Stomach (tissue), 9 donors: ENCODE data around the gene USP3. TPM values are rescaled to one million over a fixed set of nuclear protein-coding genes. Genes with fewer than 3 reads are reported as not detected.

Source experiments
- DNase-seq, 2 donors: peaks; one replicate each; pipeline versions ENCODE4 v3.0.0 to v3.0.0-alpha.2; 2013 to 2019
- H3K27ac ChIP-seq, 5 donors: fragments of 200-600 bp in 4 of 5; sonication (generic) in 4 of 5; one replicate each; pipeline ENCODE4 v1.5.1; 2013 to 2019; ENCODE audit warnings: mild to moderate bottlenecking in 1 of 5, moderate library complexity in 1 of 5
- H3K27me3 ChIP-seq, 3 donors: fragments of 200-600 bp; sonication (generic); one replicate each; pipeline ENCODE4 v1.5.1; 2017 to 2019; ENCODE audit warnings: mixed run types in 1 of 3
- H3K36me3 ChIP-seq, 4 donors: fragments of 200-600 bp; sonication (generic); 1 replicate in 3 of 4; 2 replicates in 1 of 4; pipeline ENCODE4 v1.5.1; 2016 to 2019
- H3K4me1 ChIP-seq, 4 donors: fragments of 200-600 bp; sonication (generic); one replicate each; pipeline ENCODE4 v1.5.1; 2016 to 2019
- H3K4me3 ChIP-seq, 4 donors: fragments of 200-600 bp; sonication (generic) in 3 of 4; one replicate each; pipeline ENCODE4 v1.5.1; 2016 to 2019; ENCODE audit warnings: mild to moderate bottlenecking in 1 of 4
- H3K9me3 ChIP-seq, 4 donors: fragments of 200-600 bp; sonication (generic); one replicate each; pipeline ENCODE4 v1.5.1; 2016 to 2019
- CTCF ChIP-seq, 7 experiments: fragments of 450-650 bp in 4 of 7; fragments of 200-600 bp in 3 of 7; sonication (generic) in 3 of 7; IDR thresholded peaks; one replicate each; pipeline ENCODE4 v1.5.1; 2016 to 2019; ENCODE audit warnings: antibody characterized with exemption in 7 of 7, control low read depth in 2 of 7, mild to moderate bottlenecking in 1 of 7
- EP300 ChIP-seq: sonication (generic); formaldehyde crosslinking; IDR thresholded peaks from one replicate; pipeline ENCODE4 v1.6.1; 2017; ENCODE audit warnings: antibody characterized with exemption
- POLR2A ChIP-seq, 4 donors: fragments of 450-650 bp; IDR thresholded peaks; one replicate each; pipeline ENCODE4 v1.6.1; 2016; ENCODE audit warnings: antibody characterized with exemption in 4 of 4, control low read depth in 2 of 4, mild to moderate bottlenecking in 1 of 4, moderate library complexity in 1 of 4
- POLR2AphosphoS5 ChIP-seq, 3 donors: sonication (generic); formaldehyde crosslinking; IDR thresholded peaks; one replicate each; pipeline ENCODE4 v1.6.1; 2016; ENCODE audit warnings: antibody characterized with exemption in 3 of 3
- WGBS, 5 donors: extraction: QIAGEN DNeasy Blood & Tissue Kit in 3 of 5; methylation state at CpG; one replicate each; pipeline versions ENCODE4 v1.1.5 to v1.1.7; 2013 to 2018; 5-methylcytosine and 5-hydroxymethylcytosine counted together
- intact Hi-C: fragments of 100-400 bp; cut with DNase I; formaldehyde crosslinking; loops from one replicate; pipeline ENCODE4 v1.15.1; 2023; ENCODE audit warnings: low total_unique reads
- polyA plus RNA-seq, 3 donors: library from polyadenylated mRNA; stranded (reverse); fragments of 200-250 nt; gene quantifications; one replicate each; pipeline ENCODE4 v1.2.3, GENCODE V29; 2013
- total RNA-seq, 5 donors: library from RNA; depleted of rRNA; stranded (reverse); fragments of >200 nt; gene quantifications; one replicate each; pipeline versions ENCODE4 v1.1.0 to v1.2.3, GENCODE V29; 2014 to 2016
- donor health status: healthy with polysubstance abuse.
- donor health status: Bipolar disorder and iron deficiency.
- donor health status: healthy.

Gene USP3
- total and polyA plus RNA-seq, 8 donors: 10.5 to 174 (median 26.5) TPM

GRCh38 chr15:63595688-63596087, 91.3 kb downstream of the USP3 start:
- no peaks in the 10 kb centered on the region for H3K27me3 ChIP-seq
- H3K36me3 ChIP-seq: peaks cover 26 to 45% (median 40%) of the 10 kb centered on the region in 4 donors
- intact Hi-C loops: loop anchor here (10.0 kb wide), 1 partner anchor 101 kb away; no protein-coding TSS in a partner anchor
- no peaks in the 10 kb centered on the region for H3K9me3 ChIP-seq
- WGBS, 5 donors: 78 to 95% (median 82%) methylated on average over 1 of the region's 1 CpG
- H3K4me3 ChIP-seq: no peak overlapping the region
- H3K4me1 ChIP-seq: peaks cover 24 to 62% (median 47%) of the 10 kb centered on the region in 4 donors
- TF ChIP-seq EP300 (no peak), CTCF (IDR thresholded peaks at IDR 0.05) (no peak), POLR2AphosphoS5 (IDR thresholded peaks at IDR 0.05) (no peak), POLR2A (IDR thresholded peaks at IDR 0.05) (no peak)
- DNase-seq: no peak
- H3K27ac ChIP-seq: peak overlapping the region in 4 of 5 donors; percentile 87 to 95 (median 93)

DNA sequence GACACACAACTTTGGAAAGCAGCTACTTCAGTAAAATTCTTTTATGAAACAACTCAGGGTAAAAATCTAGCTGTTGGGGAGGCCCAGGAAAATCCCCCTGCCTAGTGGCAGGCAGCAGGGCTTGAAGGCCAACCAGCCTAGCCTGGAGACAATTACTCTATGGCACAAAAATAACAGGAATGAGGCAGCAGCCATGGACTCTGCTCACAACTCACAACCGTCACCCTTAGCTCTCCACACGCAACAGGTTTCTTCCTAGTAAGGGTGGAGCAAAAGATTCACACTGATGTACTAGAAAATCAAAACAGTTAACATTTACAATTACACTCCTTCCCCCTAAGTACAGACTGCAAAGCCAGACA, 92.3 kb downstream of the USP3 start:
- TF ChIP-seq EP300: peak; percentile 35
- no peak for TF ChIP-seq POLR2AphosphoS5 (IDR thresholded peaks at IDR 0.05)
- WGBS, 5 donors: 38 to 75% (median 66%) methylated on average over 2 of the region's 2 CpGs
- peak overlapping the region in 2 of 4 donors; percentile 69 to 83 for H3K4me3 ChIP-seq
- peaks cover 27 to 69% (median 53%) of the 10 kb centered on the region in 4 donors for H3K4me1 ChIP-seq
- H3K9me3 ChIP-seq: no peaks in the 10 kb centered on the region
- intact Hi-C loops: loop anchor here (10.0 kb wide), 1 partner anchor 102 kb away; no protein-coding TSS in a partner anchor
- peak overlapping the region in 4 of 5 donors; percentile 87 to 95 (median 93) for H3K27ac ChIP-seq
- DNase-seq: no peak
- H3K27me3 ChIP-seq: no peaks in the 10 kb centered on the region
- peaks cover 18 to 35% (median 30%) of the 10 kb centered on the region in 4 donors for H3K36me3 ChIP-seq

DNA sequence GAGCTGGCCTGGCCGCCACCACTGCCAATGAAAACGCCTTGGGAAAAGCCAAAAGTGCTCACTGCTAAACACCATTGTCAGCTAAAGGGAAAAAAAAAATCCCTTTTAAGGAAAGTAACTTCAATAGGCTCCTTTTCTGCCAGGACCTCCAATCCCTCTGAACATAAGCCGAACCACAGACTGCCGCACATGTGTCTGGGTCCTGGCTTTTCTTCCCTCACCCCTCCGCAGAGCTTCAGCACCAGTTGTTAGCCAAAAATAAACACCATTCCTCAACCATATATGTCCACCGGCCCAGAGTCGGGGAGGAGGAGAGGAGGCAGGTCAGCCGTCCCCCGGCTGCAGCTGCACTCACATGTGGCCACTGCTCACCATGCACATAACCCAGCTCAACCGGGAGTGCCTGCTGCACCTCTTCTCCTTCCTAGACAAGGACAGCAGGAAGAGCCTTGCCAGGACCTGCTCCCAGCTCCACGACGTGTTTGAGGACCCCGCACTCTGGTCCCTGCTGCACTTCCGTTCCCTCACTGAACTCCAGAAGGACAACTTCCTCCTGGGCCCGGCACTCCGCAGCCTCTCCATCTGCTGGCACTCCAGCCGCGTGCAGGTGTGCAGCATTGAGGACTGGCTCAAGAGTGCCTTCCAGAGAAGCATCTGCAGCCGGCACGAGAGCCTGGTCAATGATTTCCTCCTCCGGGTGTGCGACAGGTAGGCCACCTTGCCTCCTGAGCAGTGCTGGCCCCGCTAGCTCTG, 92.8 kb downstream of the USP3 start, which contains the start of gene FBXL22:
FBXL22 (plus strand) TSS at position 350 of the 753 bp plus-strand sequence; CDS start at position 356, 6 bp downstream.
- peak within 1 kb of the TSS; percentile 15 to 83 (median 68) for H3K4me3 ChIP-seq
- peak in 1 of 2 donors; percentile 72 for DNase-seq
- TF ChIP-seq POLR2A (IDR thresholded peaks at IDR 0.05): no peak
- peak in 2 of 3 donors; percentile 13 to 19 for TF ChIP-seq POLR2AphosphoS5 (IDR thresholded peaks at IDR 0.05)
- H3K27me3 ChIP-seq: no peaks in the 10 kb centered on the region
- WGBS, 5 donors: 57 to 61% (median 59%) methylated on average over 14 to 23 of the region's 23 CpGs
- H3K36me3 ChIP-seq: peaks cover 15 to 30% (median 24%) of the 10 kb centered on the region in 4 donors
- no peaks in the 10 kb centered on the region for H3K9me3 ChIP-seq
- intact Hi-C loops: loop anchor here (10.0 kb wide), 1 partner anchor 102 kb away; no protein-coding TSS in a partner anchor
- H3K27ac ChIP-seq: peak within 1 kb of the TSS; percentile 71 to 95 (median 92)
- peaks cover 32 to 75% (median 58%) of the 10 kb centered on the region in 4 donors for H3K4me1 ChIP-seq

DNA sequence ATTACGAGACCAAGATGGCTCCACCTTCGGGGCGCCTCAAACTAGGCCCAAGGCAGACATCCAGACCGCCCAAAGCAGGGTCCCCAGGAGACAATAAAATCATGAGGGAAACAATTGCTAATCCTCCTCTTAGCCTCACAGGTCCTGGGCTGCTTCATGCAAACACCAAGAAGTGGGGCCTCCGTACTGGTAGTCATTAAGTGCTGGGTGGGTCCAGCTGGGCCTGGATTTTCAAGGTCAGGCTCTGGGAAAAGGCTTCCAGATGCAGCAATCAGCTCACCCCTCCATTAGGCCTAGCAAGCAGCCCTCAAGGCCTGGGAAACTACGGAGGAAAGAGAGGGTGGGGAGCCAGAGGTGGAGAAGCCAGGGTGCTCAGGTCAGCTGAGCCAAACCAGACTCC, 93.4 kb downstream of the USP3 start:
- intact Hi-C loops: loop anchor here (10.0 kb wide), 1 partner anchor 103 kb away; no protein-coding TSS in a partner anchor
- peak in 1 of 2 donors; percentile 33 for DNase-seq
- peak overlapping the region; percentile 71 to 95 (median 92) for H3K27ac ChIP-seq
- 59 to 89% (median 85%) methylated on average over 3 to 6 of the region's 6 CpGs for WGBS, 5 donors
- no peaks in the 10 kb centered on the region for H3K9me3 ChIP-seq
- peaks cover 14 to 24% (median 18%) of the 10 kb centered on the region in 4 donors for H3K36me3 ChIP-seq
- no peaks in the 10 kb centered on the region for H3K27me3 ChIP-seq
- peaks cover 32 to 81% (median 58%) of the 10 kb centered on the region in 4 donors for H3K4me1 ChIP-seq
- TF ChIP-seq POLR2AphosphoS5 (IDR thresholded peaks at IDR 0.05) (no peak), POLR2A (IDR thresholded peaks at IDR 0.05) (no peak), EP300 (no peak), CTCF (IDR thresholded peaks at IDR 0.05) (no peak)
- H3K4me3 ChIP-seq: peak overlapping the region; percentile 15 to 83 (median 68)
